PC-3 (cell line): ENCODE data around the gene ASPDH. TPM values are rescaled to one million over a fixed set of nuclear protein-coding genes. Genes with fewer than 3 reads are reported as not detected.

ENCODE experiments used
- ATAC-seq: fragments of 200-7000 bp; cut with Tn5 transposase; 2 replicates; pipeline ENCODE4 v1.9.1; 2020; ENCODE audit warnings: mild to moderate bottlenecking, moderate library complexity
- BruUV-seq: library from RNA; stranded (reverse); fragments of 400-500 nt; replicated peaks from 2 replicates; lab custom pipeline; 2021; lab: Mats Ljungman, UMichigan
- CTCF ChIA-PET: fragments of 300-600 bp; sonication (Branson Sonifier 250); formaldehyde crosslinking; loops from one replicate; lab custom pipeline; 2022; ENCODE audit warnings: antibody characterized with exemption; lab: Charles Lee
- POLR2A ChIA-PET: fragments of 300-600 bp; sonication (Branson Sonifier 250); formaldehyde crosslinking; loops from one replicate; lab custom pipeline; 2022; ENCODE audit warnings: antibody characterized with exemption; ENCODE audit not compliant: unreplicated experiment; lab: Charles Lee
- DNase-seq: peaks from one replicate; pipeline ENCODE4 v3.0.0-alpha.2; 2015
- H2AFZ ChIP-seq: fragments of 300-600 bp; sonication (generic); 2 replicates; pipeline ENCODE4 v1.6.0; 2016; ENCODE audit warnings: antibody characterized with exemption, low read length
- H3F3A ChIP-seq: fragments of 300-600 bp; sonication (generic); one replicate; pipeline ENCODE4 v1.6.0; 2017; ENCODE audit warnings: antibody characterized with exemption, low read length, control low read depth, mild to moderate bottlenecking; ENCODE audit not compliant: unreplicated experiment
- H3K27ac ChIP-seq: fragments of 300-600 bp; sonication (generic); 2 replicates; pipeline ENCODE4 v1.5.1; 2016; ENCODE audit warnings: mild to moderate bottlenecking, low read length
- H3K27me3 ChIP-seq: fragments of 300-600 bp; sonication (generic); 2 replicates; pipeline ENCODE4 v1.6.1; 2016; ENCODE audit warnings: low read length, mixed read lengths
- H3K36me3 ChIP-seq: fragments of 300-600 bp; sonication (generic); 2 replicates; pipeline ENCODE4 v1.6.1; 2016; ENCODE audit warnings: low read depth, mixed run types, low read length, mixed read lengths
- H3K4me1 ChIP-seq: fragments of 300-600 bp; sonication (generic); 2 replicates; pipeline ENCODE4 v1.5.1; 2016; ENCODE audit warnings: low read length; ENCODE audit not compliant: insufficient read depth
- H3K4me2 ChIP-seq: fragments of 300-600 bp; sonication (generic); 2 replicates; pipeline ENCODE4 v1.6.0; 2016; ENCODE audit warnings: low read length
- H3K4me3 ChIP-seq: fragments of 300-600 bp; sonication (generic); 2 replicates; pipeline ENCODE4 v1.5.1; 2016; ENCODE audit warnings: mild to moderate bottlenecking, low read length, mixed read lengths
- H3K79me2 ChIP-seq: fragments of 300-600 bp; sonication (generic); 2 replicates; pipeline ENCODE4 v1.6.1; 2017; ENCODE audit warnings: low read length, mixed read lengths
- H3K9ac ChIP-seq: fragments of 300-600 bp; sonication (generic); 2 replicates; pipeline ENCODE4 v1.6.0; 2016; ENCODE audit warnings: mild to moderate bottlenecking, low read length
- H3K9me2 ChIP-seq: fragments of 300-600 bp; sonication (generic); replicated peaks from 2 replicates; pipeline ENCODE4 v1.6.1; 2016; ENCODE audit warnings: mixed run types, low read length, mixed read lengths
- H3K9me3 ChIP-seq: fragments of 300-600 bp; sonication (generic); 2 replicates; pipeline ENCODE4 v1.6.1; 2016; ENCODE audit warnings: low read length, mixed read lengths
- H4K20me1 ChIP-seq: fragments of 300-600 bp; sonication (generic); 2 replicates; pipeline ENCODE4 v1.6.1; 2016; ENCODE audit warnings: low read length, mixed read lengths
- EZH2 ChIP-seq: fragments of 300-600 bp; sonication (generic); IDR thresholded peaks from one replicate; pipeline ENCODE4 v1.6.1; 2017; ENCODE audit warnings: antibody characterized with exemption, mild to moderate bottlenecking, low read length; ENCODE audit not compliant: unreplicated experiment
- EZH2phosphoT487 ChIP-seq: fragments of 300-600 bp; sonication (generic); IDR thresholded peaks from 2 replicates; pipeline ENCODE4 v1.6.1; 2018; ENCODE audit warnings: mild to moderate bottlenecking, antibody characterized with exemption, low read length, borderline replicate concordance
- intact Hi-C: fragments of 100-400 bp; cut with micrococcal nuclease; formaldehyde crosslinking; loops from 2 replicates; pipeline ENCODE4 v1.9.0; 2023
- total RNA-seq: library from RNA; depleted of rRNA; stranded (reverse); fragments of >200 nt; gene quantifications from 2 replicates; pipeline ENCODE4 v1.2.3, GENCODE V29; 2014
- TF ChIP-seq, protein P1 (sequence below): fragments of 300-600 bp; sonication (generic); conservative IDR thresholded peaks from 2 replicates; pipeline ENCODE4 v1.5.1; 2017; ENCODE audit warnings: antibody characterized with exemption, low read depth, mild to moderate bottlenecking, low read length

ASPDH gene
- total RNA-seq, 1 experiment from 2014 or later: not detected

DNA sequence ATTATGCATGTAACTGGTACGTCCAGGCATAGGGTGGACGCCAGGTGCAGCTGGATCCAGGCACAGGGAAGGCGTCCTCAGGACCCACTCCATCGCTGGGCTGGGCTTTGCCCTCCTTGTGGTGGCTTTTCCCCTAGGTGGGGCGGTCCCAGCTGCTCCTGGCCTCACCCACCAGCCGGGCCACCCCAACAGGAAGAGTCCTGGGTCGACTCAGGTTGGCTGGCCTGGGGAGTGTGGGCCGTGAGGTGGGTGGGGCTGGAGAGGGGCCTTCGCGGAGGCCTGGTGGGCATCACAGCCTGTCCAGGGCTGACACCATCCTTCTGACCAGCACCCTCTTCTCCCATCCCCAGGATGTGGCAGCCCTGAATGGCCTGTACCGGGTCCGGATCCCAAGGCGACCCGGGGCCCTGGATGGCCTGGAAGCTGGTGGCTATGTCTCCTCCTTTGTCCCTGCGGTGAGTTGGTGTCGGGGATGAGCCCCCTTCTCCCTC, 33.9 kb downstream of the ASPDH start:
- Histone ChIP-seq H3K9me2 (no peaks in the 10 kb centered on the region), H3K36me3 (peaks cover 44% of the 10 kb centered on the region), H3K4me3 (no peak overlapping the region), H2AFZ (no peak overlapping the region), H3K27me3 (no peaks in the 10 kb centered on the region), H3K4me2 (no peak overlapping the region), H3K79me2 (peaks cover 31% of the 10 kb centered on the region), H3K9ac (no peak overlapping the region), H4K20me1 (peaks cover 21% of the 10 kb centered on the region), H3F3A (no peaks in the 10 kb centered on the region), H3K9me3 (no peaks in the 10 kb centered on the region), H3K27ac (no peak overlapping the region), H3K4me1 (peaks cover 8% of the 10 kb centered on the region)
- no peak for ATAC-seq
- ChIA-PET POLR2A (no interaction called here), CTCF (no interaction called here)
- no TSS peak for BruUV-seq
- intact Hi-C loops: no loop called here
- DNase-seq: no peak
- TF ChIP-seq EZH2phosphoT487: no peak
- TF ChIP-seq, protein P1, sequence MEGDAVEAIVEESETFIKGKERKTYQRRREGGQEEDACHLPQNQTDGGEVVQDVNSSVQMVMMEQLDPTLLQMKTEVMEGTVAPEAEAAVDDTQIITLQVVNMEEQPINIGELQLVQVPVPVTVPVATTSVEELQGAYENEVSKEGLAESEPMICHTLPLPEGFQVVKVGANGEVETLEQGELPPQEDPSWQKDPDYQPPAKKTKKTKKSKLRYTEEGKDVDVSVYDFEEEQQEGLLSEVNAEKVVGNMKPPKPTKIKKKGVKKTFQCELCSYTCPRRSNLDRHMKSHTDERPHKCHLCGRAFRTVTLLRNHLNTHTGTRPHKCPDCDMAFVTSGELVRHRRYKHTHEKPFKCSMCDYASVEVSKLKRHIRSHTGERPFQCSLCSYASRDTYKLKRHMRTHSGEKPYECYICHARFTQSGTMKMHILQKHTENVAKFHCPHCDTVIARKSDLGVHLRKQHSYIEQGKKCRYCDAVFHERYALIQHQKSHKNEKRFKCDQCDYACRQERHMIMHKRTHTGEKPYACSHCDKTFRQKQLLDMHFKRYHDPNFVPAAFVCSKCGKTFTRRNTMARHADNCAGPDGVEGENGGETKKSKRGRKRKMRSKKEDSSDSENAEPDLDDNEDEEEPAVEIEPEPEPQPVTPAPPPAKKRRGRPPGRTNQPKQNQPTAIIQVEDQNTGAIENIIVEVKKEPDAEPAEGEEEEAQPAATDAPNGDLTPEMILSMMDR: no peak
- TF ChIP-seq EZH2: no peak

DNA sequence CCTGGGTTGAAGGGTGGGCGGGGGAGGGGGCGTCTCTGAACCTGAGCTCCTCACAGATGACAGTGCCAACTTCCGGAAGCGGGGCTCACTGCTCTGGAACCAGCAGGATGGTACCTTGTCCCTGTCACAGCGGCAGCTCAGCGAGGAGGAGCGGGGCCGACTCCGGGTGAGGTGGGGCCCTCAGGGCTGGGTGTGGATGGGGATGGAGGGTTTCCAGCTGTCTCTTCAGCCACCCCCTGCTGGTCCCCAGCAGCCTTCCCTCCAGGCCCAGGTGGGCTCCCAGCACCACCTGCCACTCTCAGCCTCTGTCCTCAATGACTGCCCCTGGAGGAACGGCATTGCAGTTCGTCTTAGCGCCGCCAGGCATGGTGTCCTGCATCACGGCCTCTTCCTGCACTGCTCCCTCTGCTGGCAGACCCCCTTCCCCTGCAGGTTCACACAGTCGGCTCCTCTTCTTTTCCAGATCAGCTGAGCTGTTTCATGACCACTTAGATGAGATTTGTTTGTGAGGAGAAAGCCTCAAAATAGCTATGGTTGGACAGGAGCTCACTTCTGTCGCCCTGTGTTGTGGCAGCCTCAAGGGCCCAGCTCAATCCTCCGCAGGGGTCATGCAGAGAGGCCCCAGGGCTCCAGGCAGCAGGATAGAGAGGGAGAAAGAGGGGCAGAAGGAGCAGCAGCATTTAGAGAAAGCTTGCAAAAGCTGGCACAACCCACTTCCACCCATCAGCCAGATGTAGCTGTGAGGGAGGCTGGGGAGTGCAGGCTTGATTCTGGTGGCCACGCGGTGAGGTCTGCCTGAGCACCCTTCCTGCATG, 34.6 kb downstream of the ASPDH start:
- ChIA-PET POLR2A (no interaction called here), CTCF (no interaction called here)
- H3K36me3 ChIP-seq: peaks cover 37% of the 10 kb centered on the region
- H3K27ac ChIP-seq: no peak overlapping the region
- no TSS peak for BruUV-seq
- peaks cover 8% of the 10 kb centered on the region for H3K4me1 ChIP-seq
- no peak overlapping the region for H3K4me2 ChIP-seq
- no peak overlapping the region for H2AFZ ChIP-seq
- no peaks in the 10 kb centered on the region for H3K27me3 ChIP-seq
- no peaks in the 10 kb centered on the region for H3K9me3 ChIP-seq
- no peaks in the 10 kb centered on the region for H3K9me2 ChIP-seq
- no peak for ATAC-seq
- no peak overlapping the region for H3K4me3 ChIP-seq
- DNase-seq: peak; percentile 38
- H3K9ac ChIP-seq: no peak overlapping the region
- peaks cover 21% of the 10 kb centered on the region for H4K20me1 ChIP-seq
- TF ChIP-seq EZH2 (no peak), EZH2phosphoT487 (no peak)
- TF ChIP-seq, protein P1: peak; percentile 80
- peaks cover 31% of the 10 kb centered on the region for H3K79me2 ChIP-seq
- H3F3A ChIP-seq: no peaks in the 10 kb centered on the region
- intact Hi-C loops: no loop called here
